SK-N-MC (cell line): ENCODE measurements around the gene VOPP1.

ENCODE experiments used
- EZH2 ChIP-seq: fragments of 200-600 bp; sonication (generic); IDR thresholded peaks from one replicate; pipeline ENCODE4 v1.6.1; 2017; ENCODE audit warnings: antibody characterized with exemption
- POLR2AphosphoS5 ChIP-seq: IDR thresholded peaks from 2 replicates; pipeline ENCODE4 v1.6.1; 2012; ENCODE audit warnings: mild to moderate bottlenecking, low read depth, low read length, borderline replicate concordance

GRCh38 chr7:55517936-55518689, 54.2 kb downstream of the VOPP1 start:
- TF ChIP-seq POLR2AphosphoS5, result no peak
- no peak for TF ChIP-seq EZH2
